C4-2B (cell line): ENCODE results near the gene CNIH2.

Experiments
- CTCF ChIP-seq: fragments of 450-650 bp; conservative IDR thresholded peaks from 2 replicates; pipeline ENCODE4 v1.5.1; 2017; ENCODE audit warnings: mild to moderate bottlenecking
- ZFX ChIP-seq: fragments of 450-650 bp; IDR thresholded peaks from 2 replicates; pipeline ENCODE4 v1.6.1; 2017

- TF ChIP-seq CTCF (no peak), ZFX (no peak)
Observed at GRCh38 chr11:66309475-66309874, 31.5 kb downstream of the CNIH2 start.
